ENCODE measurements around the gene CNTN1.

DNA sequence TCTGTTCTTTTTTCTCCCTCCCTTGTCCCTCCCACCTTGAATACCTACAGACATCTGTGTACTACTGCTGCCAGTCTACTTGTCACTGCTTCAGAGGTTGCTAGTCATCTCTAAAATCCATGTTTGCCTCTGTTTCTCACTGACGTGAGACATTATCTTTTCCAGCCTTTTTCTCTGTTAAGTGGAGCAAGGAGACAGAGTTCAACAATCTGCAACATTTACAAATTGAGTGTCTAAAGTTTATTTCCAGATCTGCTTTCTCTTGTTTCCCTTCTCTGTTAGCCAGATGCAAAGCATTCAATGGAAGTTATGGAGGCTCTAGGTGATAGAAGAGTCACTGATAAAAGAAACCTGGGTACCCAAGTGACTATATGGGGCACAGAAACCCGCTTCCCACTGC lies 47.5 kb upstream of the CNTN1 start:
- TF ChIP-seq, protein P1, sequence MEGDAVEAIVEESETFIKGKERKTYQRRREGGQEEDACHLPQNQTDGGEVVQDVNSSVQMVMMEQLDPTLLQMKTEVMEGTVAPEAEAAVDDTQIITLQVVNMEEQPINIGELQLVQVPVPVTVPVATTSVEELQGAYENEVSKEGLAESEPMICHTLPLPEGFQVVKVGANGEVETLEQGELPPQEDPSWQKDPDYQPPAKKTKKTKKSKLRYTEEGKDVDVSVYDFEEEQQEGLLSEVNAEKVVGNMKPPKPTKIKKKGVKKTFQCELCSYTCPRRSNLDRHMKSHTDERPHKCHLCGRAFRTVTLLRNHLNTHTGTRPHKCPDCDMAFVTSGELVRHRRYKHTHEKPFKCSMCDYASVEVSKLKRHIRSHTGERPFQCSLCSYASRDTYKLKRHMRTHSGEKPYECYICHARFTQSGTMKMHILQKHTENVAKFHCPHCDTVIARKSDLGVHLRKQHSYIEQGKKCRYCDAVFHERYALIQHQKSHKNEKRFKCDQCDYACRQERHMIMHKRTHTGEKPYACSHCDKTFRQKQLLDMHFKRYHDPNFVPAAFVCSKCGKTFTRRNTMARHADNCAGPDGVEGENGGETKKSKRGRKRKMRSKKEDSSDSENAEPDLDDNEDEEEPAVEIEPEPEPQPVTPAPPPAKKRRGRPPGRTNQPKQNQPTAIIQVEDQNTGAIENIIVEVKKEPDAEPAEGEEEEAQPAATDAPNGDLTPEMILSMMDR (IDR thresholded peaks at IDR 0.05): no peak
- TF ChIP-seq POLR2A (IDR thresholded peaks at IDR 0.05): no peak

Data from Peyer's patch (tissue), 4 donors.